Activated CD4-positive, alpha-beta memory T cell treated with anti-CD3 and anti-CD28 coated beads, Interleukin-2, amount 10 ng/mL, durations not matched to agents 7 days and 5 days (primary cell): ENCODE measurements around the gene CPNE9. TPM values are rescaled to one million over a fixed set of nuclear protein-coding genes. Genes with fewer than 3 reads are reported as not detected.

ENCODE experiments used
- CTCF ChIA-PET: fragments of 350-600 bp; sonication (Branson Sonifier 250); formaldehyde crosslinking; loops from one replicate; lab custom pipeline; 2021; ENCODE audit warnings: antibody characterized with exemption, inconsistent platforms; lab: Charles Lee
- POLR2A ChIA-PET: fragments of 350-600 bp; sonication (Branson Sonifier 250); formaldehyde crosslinking; loops from one replicate; lab custom pipeline; 2021; ENCODE audit warnings: antibody characterized with exemption; lab: Charles Lee
- DNase-seq: peaks from one replicate; pipeline ENCODE4 v3.0.0-alpha.2; 2020
- H3K27ac Mint-ChIP-seq: one replicate; pipeline ENCODE4 v1.8.0; 2021; ENCODE audit warnings: mild to moderate bottlenecking, mixed read lengths
- H3K27me3 Mint-ChIP-seq: one replicate; pipeline ENCODE4 v1.8.0; 2021; ENCODE audit warnings: mixed read lengths
- H3K36me3 Mint-ChIP-seq: one replicate; pipeline ENCODE4 v1.8.0; 2021; ENCODE audit warnings: low read depth, mixed read lengths
- H3K4me1 Mint-ChIP-seq: one replicate; pipeline ENCODE4 v1.8.0; 2021; ENCODE audit warnings: mixed read lengths
- H3K4me3 Mint-ChIP-seq: one replicate; pipeline ENCODE4 v1.8.0; 2021; ENCODE audit warnings: mild to moderate bottlenecking, mixed read lengths
- H3K9me3 Mint-ChIP-seq: one replicate; pipeline ENCODE4 v1.8.0; 2021; ENCODE audit warnings: mixed read lengths
- total RNA-seq, 2 experiments: library from RNA; stranded (reverse); gene quantifications; one replicate each; pipeline ENCODE4 v1.2.3, GENCODE V29; 2021

CPNE9 gene
- total RNA-seq, 2 experiments from 2014 or later: 0.33 TPM; not detected in 1

GRCh38 chr3:9778143-9779074, 74.8 kb downstream of the CPNE9 start:
- no peaks in the 10 kb centered on the region for H3K27me3 Mint-ChIP-seq
- CTCF ChIA-PET: no interaction called here
- H3K36me3 Mint-ChIP-seq: peaks cover 37% of the 10 kb centered on the region
- H3K4me1 Mint-ChIP-seq: peaks cover 54% of the 10 kb centered on the region
- POLR2A ChIA-PET: interaction anchor here (0.6 to 7.5 kb wide), 5 partner anchors 8 to 113 kb away, joined by 3 to 56 read pairs (median 4); partner anchors contain the start of genes ARPC4, CAMK1 and TADA3
- H3K4me3 Mint-ChIP-seq: no peak overlapping the region
- peak; percentile 27 for DNase-seq
- no peaks in the 10 kb centered on the region for H3K9me3 Mint-ChIP-seq
- H3K27ac Mint-ChIP-seq: peak overlapping the region; percentile 92

- Mint-ChIP-seq H3K4me3 (no peak overlapping the region), H3K36me3 (peaks cover 43% of the 10 kb centered on the region), H3K9me3 (no peaks in the 10 kb centered on the region), H3K27me3 (no peaks in the 10 kb centered on the region), H3K27ac (peak overlapping the region; percentile 92), H3K4me1 (peaks cover 54% of the 10 kb centered on the region)
- POLR2A ChIA-PET: interaction anchor here (2.0 to 7.5 kb wide), 2 partner anchors 14 to 382 kb away, joined by 6 to 56 read pairs; partner anchors contain the start of genes ARPC4, SETD5 and TADA3
- CTCF ChIA-PET: no interaction called here
- DNase-seq: no peak
These were observed 75.5 kb downstream of the CPNE9 start for GRCh38 chr3:9779075-9779593.

Other genes starting within 250 kb of the CPNE9 start
- under 1 TPM in 1 of 2 experiments, not detected in 1; 0.05 TPM for gene LHFPL4, start 150.0 kb upstream of the CPNE9 start, total RNA-seq
- gene MTMR14, start 54.3 kb upstream of the CPNE9 start, total RNA-seq: 10 to 100 TPM; 57.2 to 62.0 TPM
- 10 to 100 TPM; 38.9 to 41.9 TPM for gene BRPF1, start 27.9 kb downstream of the CPNE9 start, total RNA-seq
- 10 to 100 TPM; 29.5 to 34.3 TPM for gene OGG1, start 46.1 kb downstream of the CPNE9 start, total RNA-seq
- gene CAMK1, start 66.1 kb downstream of the CPNE9 start, total RNA-seq: 10 to 100 TPM; 18.5 to 20.2 TPM
- gene TADA3, start 88.6 kb downstream of the CPNE9 start, total RNA-seq: 10 to 100 TPM; 88.1 to 88.3 TPM
- gene ARPC4, start 89.2 kb downstream of the CPNE9 start, total RNA-seq: 100 to 1,000 TPM; 255 to 266 TPM
- gene TTLL3, start 106.4 kb downstream of the CPNE9 start, total RNA-seq: 10 to 100 TPM; 50.8 to 59.0 TPM
- gene RPUSD3, start 140.2 kb downstream of the CPNE9 start, total RNA-seq: 10 to 100 TPM; 51.5 to 53.6 TPM
- gene CIDEC, start 176.4 kb downstream of the CPNE9 start, total RNA-seq: not detected
- 10 to 100 TPM; 25.4 to 28.6 TPM for gene JAGN1, start 186.8 kb downstream of the CPNE9 start, total RNA-seq
- 1 to 10 TPM; 1.7 to 3.0 TPM for gene IL17RE, start 199.0 kb downstream of the CPNE9 start, total RNA-seq
- under 1 TPM; 0.23 to 0.45 TPM for gene IL17RC, start 213.3 kb downstream of the CPNE9 start, total RNA-seq
- gene CRELD1, start 230.0 kb downstream of the CPNE9 start, total RNA-seq: 10 to 100 TPM; 15.9 to 17.1 TPM
- 1 to 10 TPM; 5.4 to 6.1 TPM for gene PRRT3, start 248.6 kb downstream of the CPNE9 start, total RNA-seq